Measurements from ENCODE around the gene SFMBT2.

Gene SFMBT2

DNA sequence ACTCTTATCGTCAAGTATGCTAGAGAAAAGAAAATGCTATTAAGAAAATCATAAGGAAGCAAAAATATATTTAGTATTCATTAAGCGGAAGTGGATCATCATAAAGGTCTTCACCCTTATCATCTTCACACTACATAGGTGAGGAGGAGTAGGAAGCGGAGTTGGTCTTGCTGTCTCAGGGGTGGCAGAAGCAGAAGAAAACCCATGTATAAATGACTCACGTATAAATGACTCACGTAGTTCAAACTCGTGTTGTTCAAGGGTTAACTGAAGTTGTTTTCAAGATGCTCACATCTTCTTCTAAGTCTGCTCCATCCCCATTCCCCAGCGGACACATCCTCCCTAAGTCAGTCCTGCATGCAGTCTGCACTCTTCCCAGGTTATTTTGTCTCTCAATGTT lies 72.4 kb downstream of the SFMBT2 start:
- TF ChIP-seq ZBTB7A (IDR thresholded peaks at IDR 0.05; ENCODE audit: low read depth) (no peak), FOXM1 (IDR thresholded peaks at IDR 0.05; ENCODE audit: borderline replicate concordance, low read depth) (no peak), YY1 (IDR thresholded peaks at IDR 0.05; ENCODE audit: low read depth) (no peak), RAD21 (IDR thresholded peaks at IDR 0.05; ENCODE audit: low read depth) (no peak), TCF12 (IDR thresholded peaks at IDR 0.05; ENCODE audit: low read depth) (no peak), EGR1 (IDR thresholded peaks at IDR 0.05) (no peak), NFIC (IDR thresholded peaks at IDR 0.05) (no peak), TAF1 (IDR thresholded peaks at IDR 0.05; ENCODE audit: low read depth) (no peak), CREB1 (IDR thresholded peaks at IDR 0.05; ENCODE audit: low read depth) (no peak), EP300 (IDR thresholded peaks at IDR 0.05; ENCODE audit: borderline replicate concordance) (no peak), TEAD4 (IDR thresholded peaks at IDR 0.05) (no peak)
- TF ChIP-seq, protein P1, sequence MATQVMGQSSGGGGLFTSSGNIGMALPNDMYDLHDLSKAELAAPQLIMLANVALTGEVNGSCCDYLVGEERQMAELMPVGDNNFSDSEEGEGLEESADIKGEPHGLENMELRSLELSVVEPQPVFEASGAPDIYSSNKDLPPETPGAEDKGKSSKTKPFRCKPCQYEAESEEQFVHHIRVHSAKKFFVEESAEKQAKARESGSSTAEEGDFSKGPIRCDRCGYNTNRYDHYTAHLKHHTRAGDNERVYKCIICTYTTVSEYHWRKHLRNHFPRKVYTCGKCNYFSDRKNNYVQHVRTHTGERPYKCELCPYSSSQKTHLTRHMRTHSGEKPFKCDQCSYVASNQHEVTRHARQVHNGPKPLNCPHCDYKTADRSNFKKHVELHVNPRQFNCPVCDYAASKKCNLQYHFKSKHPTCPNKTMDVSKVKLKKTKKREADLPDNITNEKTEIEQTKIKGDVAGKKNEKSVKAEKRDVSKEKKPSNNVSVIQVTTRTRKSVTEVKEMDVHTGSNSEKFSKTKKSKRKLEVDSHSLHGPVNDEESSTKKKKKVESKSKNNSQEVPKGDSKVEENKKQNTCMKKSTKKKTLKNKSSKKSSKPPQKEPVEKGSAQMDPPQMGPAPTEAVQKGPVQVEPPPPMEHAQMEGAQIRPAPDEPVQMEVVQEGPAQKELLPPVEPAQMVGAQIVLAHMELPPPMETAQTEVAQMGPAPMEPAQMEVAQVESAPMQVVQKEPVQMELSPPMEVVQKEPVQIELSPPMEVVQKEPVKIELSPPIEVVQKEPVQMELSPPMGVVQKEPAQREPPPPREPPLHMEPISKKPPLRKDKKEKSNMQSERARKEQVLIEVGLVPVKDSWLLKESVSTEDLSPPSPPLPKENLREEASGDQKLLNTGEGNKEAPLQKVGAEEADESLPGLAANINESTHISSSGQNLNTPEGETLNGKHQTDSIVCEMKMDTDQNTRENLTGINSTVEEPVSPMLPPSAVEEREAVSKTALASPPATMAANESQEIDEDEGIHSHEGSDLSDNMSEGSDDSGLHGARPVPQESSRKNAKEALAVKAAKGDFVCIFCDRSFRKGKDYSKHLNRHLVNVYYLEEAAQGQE (IDR thresholded peaks at IDR 0.05; ENCODE audit: low read depth): no peak
- TF ChIP-seq, protein P2, sequence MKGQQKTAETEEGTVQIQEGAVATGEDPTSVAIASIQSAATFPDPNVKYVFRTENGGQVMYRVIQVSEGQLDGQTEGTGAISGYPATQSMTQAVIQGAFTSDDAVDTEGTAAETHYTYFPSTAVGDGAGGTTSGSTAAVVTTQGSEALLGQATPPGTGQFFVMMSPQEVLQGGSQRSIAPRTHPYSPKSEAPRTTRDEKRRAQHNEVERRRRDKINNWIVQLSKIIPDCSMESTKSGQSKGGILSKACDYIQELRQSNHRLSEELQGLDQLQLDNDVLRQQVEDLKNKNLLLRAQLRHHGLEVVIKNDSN (IDR thresholded peaks at IDR 0.05): no peak
- TF ChIP-seq, protein P3, sequence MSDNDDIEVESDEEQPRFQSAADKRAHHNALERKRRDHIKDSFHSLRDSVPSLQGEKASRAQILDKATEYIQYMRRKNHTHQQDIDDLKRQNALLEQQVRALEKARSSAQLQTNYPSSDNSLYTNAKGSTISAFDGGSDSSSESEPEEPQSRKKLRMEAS (IDR thresholded peaks at IDR 0.05): no peak

DNA sequence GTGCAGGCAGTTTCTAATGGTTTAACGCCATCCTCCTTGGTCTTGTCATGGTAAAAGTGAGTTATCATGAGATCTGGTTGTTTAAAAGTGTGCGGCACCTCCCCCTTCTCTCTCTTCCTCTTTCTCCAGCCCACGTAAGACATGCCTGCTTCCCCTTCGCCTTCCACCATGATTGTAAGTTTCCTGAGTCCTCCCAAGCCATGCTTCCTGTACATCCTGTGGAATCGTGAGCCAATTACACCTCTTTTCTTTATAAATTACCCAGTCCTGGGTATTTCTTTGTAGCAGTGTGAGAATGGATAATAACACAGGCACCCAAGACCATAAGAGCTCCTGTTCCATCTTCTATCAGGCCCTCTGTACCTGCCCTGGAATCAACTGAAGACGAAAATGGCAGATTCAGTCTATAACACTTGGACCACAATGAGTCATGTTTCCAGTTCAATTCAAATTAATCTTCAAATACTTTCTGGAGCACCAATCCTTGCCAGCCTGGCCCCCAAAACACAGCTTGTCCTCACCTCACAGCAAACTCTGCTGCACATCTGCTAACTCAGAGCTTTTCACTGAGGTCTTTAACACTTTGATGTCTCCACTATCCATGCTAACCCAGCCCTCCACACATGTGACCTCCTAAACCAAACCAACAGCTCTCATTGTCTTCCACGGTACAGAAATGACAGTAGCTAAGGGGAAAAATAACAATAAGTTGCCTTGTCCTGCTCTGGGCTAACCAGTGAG lies 73.2 kb downstream of the SFMBT2 start:
- no peak for TF ChIP-seq NFIC (IDR thresholded peaks at IDR 0.05)
- TF ChIP-seq, protein P2 (IDR thresholded peaks at IDR 0.05): no peak
- no peak for TF ChIP-seq CREB1 (IDR thresholded peaks at IDR 0.05; ENCODE audit: low read depth)
- TF ChIP-seq YY1 (IDR thresholded peaks at IDR 0.05; ENCODE audit: low read depth): no peak
- TF ChIP-seq EP300 (IDR thresholded peaks at IDR 0.05; ENCODE audit: borderline replicate concordance): no peak
- TF ChIP-seq, protein P3 (IDR thresholded peaks at IDR 0.05): no peak
- TF ChIP-seq FOXM1 (IDR thresholded peaks at IDR 0.05; ENCODE audit: borderline replicate concordance, low read depth): no peak
- TF ChIP-seq CEBPB (IDR thresholded peaks at IDR 0.05): no peak
- TF ChIP-seq ZBTB7A (IDR thresholded peaks at IDR 0.05; ENCODE audit: low read depth): no peak
- TF ChIP-seq TEAD4 (IDR thresholded peaks at IDR 0.05): no peak
- TF ChIP-seq RAD21 (IDR thresholded peaks at IDR 0.05; ENCODE audit: low read depth): no peak

DNA sequence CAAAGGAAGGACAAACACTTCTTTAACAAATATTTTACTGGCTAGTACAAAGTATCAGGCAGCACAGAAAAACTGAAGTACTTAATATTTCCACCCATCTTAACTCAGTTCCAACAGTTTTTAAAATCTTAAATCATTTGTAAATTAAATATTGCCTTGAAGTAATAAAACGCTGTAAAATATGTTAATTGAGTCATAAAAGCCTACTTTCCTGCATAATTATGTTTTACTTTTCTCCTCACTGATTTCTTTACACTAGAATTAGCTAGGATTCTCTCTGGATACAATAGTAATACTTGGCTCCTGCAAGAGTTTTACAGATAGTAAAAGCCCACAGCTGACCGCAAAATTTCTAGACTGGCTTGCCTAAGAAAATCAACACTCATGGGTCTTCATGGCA lies 74.9 kb downstream of the SFMBT2 start:
- no peak for TF ChIP-seq YY1 (IDR thresholded peaks at IDR 0.05; ENCODE audit: low read depth)
- no peak for TF ChIP-seq NFIC (IDR thresholded peaks at IDR 0.05)
- TF ChIP-seq, protein P3 (IDR thresholded peaks at IDR 0.05): no peak
- no peak for TF ChIP-seq FOXM1 (IDR thresholded peaks at IDR 0.05; ENCODE audit: borderline replicate concordance, low read depth)
- TF ChIP-seq, protein P2 (IDR thresholded peaks at IDR 0.05): no peak
- TF ChIP-seq, protein P1 (IDR thresholded peaks at IDR 0.05; ENCODE audit: low read depth): no peak
- no peak for TF ChIP-seq RAD21 (IDR thresholded peaks at IDR 0.05; ENCODE audit: low read depth)
- TF ChIP-seq ZBTB7A (IDR thresholded peaks at IDR 0.05; ENCODE audit: low read depth): no peak

DNA sequence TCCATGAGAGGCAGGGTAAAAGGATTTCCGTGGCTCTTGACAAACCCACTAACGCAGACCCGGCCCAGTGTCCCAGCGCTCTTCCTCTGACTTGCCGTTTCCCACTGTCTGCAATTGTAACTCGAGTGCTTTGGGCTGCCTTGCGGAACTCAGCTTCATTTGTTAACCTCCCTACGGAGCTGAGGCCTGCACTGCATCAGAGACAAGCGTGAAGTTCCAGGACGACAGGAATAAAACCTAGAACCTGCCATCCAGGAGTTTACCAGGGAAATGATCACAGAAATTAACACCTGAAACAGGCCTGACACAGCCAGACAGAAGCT lies 76.2 kb downstream of the SFMBT2 start:
- TF ChIP-seq TCF12 (IDR thresholded peaks at IDR 0.05; ENCODE audit: low read depth) (no peak), EGR1 (IDR thresholded peaks at IDR 0.05) (no peak), CREB1 (IDR thresholded peaks at IDR 0.05; ENCODE audit: low read depth) (no peak)
- TF ChIP-seq, protein P1 (IDR thresholded peaks at IDR 0.05; ENCODE audit: low read depth): no peak

Measured in Ishikawa (cell line).